ENCODE results near the gene MAS1. TPM values are rescaled to one million over a fixed set of nuclear protein-coding genes. Genes with fewer than 3 reads are reported as not detected.
A peak's percentile ranks its signal among the peaks of the same experiment; 100 is the strongest.

MAS1 gene
- total RNA-seq, 6 donors from 2014 or later: 0.03 TPM; not detected in 5

DNA sequence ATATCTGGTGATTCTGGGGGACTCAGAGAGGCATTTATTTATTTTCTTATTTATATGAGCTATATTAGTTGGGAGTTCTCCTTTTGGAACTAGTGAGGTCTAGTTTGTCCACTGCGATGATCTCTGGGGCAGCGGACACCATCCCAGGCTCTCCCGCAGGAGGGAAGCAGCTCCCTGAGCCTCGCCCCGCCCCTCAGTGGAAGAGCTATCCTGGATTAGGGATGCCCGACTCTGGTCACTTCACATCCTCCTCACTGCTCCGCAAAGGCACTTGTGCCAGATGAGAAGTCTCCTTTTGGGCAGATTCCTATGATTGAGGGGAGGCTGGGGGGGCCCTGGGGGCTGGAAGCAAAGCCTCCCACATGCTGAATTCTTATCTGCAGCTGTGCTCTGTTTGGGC lies 3.6 kb upstream of the MAS1 start:
- ATAC-seq (ENCODE audit: low FRiP score in 2 of 2) (no peak), DNase-seq (no peak)
- H3K9me3 ChIP-seq: no peaks in the 10 kb centered on the region
- H3K36me3 ChIP-seq: no peaks in the 10 kb centered on the region
- 83 to 97% methylated on average over 6 to 7 of the region's 7 CpGs for WGBS, 2 donors
- H3K27me3 ChIP-seq: no peaks in the 10 kb centered on the region
- H3K27ac ChIP-seq: no peak overlapping the region
- peaks cover 0 to 4% (median 0%) of the 10 kb centered on the region in 4 donors for H3K4me1 ChIP-seq
- no peak overlapping the region for H3K4me3 ChIP-seq
- no peak for TF ChIP-seq POLR2A (IDR thresholded peaks at IDR 0.05)
- TF ChIP-seq EP300 (IDR thresholded peaks at IDR 0.05): no peak
- TF ChIP-seq, protein P1, sequence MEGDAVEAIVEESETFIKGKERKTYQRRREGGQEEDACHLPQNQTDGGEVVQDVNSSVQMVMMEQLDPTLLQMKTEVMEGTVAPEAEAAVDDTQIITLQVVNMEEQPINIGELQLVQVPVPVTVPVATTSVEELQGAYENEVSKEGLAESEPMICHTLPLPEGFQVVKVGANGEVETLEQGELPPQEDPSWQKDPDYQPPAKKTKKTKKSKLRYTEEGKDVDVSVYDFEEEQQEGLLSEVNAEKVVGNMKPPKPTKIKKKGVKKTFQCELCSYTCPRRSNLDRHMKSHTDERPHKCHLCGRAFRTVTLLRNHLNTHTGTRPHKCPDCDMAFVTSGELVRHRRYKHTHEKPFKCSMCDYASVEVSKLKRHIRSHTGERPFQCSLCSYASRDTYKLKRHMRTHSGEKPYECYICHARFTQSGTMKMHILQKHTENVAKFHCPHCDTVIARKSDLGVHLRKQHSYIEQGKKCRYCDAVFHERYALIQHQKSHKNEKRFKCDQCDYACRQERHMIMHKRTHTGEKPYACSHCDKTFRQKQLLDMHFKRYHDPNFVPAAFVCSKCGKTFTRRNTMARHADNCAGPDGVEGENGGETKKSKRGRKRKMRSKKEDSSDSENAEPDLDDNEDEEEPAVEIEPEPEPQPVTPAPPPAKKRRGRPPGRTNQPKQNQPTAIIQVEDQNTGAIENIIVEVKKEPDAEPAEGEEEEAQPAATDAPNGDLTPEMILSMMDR (IDR thresholded peaks at IDR 0.05): no peak
- no peak for TF ChIP-seq POLR2AphosphoS5 (IDR thresholded peaks at IDR 0.05)

DNA sequence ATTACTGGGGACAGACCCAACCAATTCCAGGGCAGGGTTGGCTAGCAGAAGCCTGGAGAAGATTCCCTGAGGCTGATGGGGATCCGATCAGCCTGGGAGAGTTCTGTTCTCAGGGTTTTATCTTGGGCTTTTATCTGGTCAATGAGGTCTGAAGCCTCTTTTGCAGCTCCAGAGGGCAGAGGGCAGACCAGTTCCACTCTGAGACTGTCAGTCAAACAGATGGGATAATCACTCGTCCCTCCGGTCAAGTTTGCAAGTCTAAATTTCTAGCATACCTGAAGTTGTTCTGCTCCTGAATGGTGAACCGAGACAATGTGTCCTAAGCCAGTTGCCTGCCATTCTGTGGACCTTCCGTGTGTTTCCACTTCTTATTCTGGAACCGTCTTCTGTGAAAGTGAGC lies 3.0 kb upstream of the MAS1 start:
- H3K4me3 ChIP-seq: no peak overlapping the region
- no peak overlapping the region for H3K27ac ChIP-seq
- ATAC-seq (ENCODE audit: low FRiP score in 2 of 2): no peak
- no peaks in the 10 kb centered on the region for H3K9me3 ChIP-seq
- H3K36me3 ChIP-seq: no peaks in the 10 kb centered on the region
- 63 to 65% methylated on average over 6 of the region's 6 CpGs for WGBS, 2 donors
- no peaks in the 10 kb centered on the region for H3K4me1 ChIP-seq
- no peak for DNase-seq
- TF ChIP-seq POLR2A (IDR thresholded peaks at IDR 0.05): no peak
- H3K27me3 ChIP-seq: no peaks in the 10 kb centered on the region

DNA sequence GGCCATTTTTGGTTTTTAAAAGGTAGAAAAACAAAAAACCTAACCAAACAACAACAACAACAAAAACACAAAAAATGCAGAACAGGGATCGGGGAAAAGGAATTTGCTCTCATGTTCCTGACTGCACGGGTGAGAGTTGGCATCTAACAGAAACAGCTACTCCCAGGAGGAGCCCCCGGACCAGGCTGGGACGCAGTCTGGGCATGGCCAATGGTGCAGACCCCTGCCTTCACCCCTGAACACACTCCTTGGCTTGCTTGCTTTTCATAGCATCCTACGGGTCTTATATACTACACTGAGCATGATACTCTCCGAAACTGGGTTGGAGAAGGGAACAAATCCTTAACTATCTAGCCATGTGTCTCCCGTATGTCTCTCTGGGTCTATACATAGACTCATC lies 587 bp upstream of the MAS1 start:
- Histone ChIP-seq H3K27ac (no peak overlapping the region), H3K36me3 (no peaks in the 10 kb centered on the region), H3K4me3 (no peak overlapping the region), H3K4me1 (no peaks in the 10 kb centered on the region), H3K27me3 (no peaks in the 10 kb centered on the region), H3K9me3 (no peaks in the 10 kb centered on the region)
- TF ChIP-seq EP300 (IDR thresholded peaks at IDR 0.05): no peak
- no peak for TF ChIP-seq POLR2A (IDR thresholded peaks at IDR 0.05)
- no peak for TF ChIP-seq POLR2AphosphoS5 (IDR thresholded peaks at IDR 0.05)
- TF ChIP-seq, protein P1 (IDR thresholded peaks at IDR 0.05): no peak
- DNase-seq: no peak
- ATAC-seq (ENCODE audit: low FRiP score in 2 of 2): no peak
- 82 to 93% methylated on average over 7 of the region's 7 CpGs for WGBS, 2 donors

DNA sequence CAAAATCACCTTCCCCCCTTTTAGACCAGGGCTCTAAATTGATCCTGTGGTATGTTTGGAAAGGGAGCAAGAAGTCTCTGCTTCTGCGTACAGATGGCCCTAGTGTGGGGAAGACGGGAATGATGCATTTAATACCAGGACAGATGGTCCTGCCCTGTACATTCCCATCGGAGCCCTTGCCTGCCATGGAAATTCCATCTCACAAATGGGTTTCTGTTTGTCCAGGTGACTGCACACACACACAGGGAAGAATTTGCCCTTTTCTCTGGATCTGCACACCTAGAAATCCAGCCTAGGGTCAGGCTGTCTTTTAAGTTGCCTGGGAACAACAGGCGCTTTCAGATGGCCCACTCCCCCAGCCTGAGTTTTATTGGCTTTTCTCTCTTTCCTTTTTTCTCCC lies 1.3 kb downstream of the MAS1 start:
- Histone ChIP-seq H3K4me1 (no peaks in the 10 kb centered on the region), H3K27ac (no peak overlapping the region), H3K27me3 (no peaks in the 10 kb centered on the region), H3K9me3 (no peaks in the 10 kb centered on the region), H3K4me3 (no peak overlapping the region), H3K36me3 (no peaks in the 10 kb centered on the region)
- 86 to 87% methylated on average over 4 of the region's 4 CpGs for WGBS, 2 donors
- DNase-seq (no peak), ATAC-seq (ENCODE audit: low FRiP score in 2 of 2) (no peak)
- TF ChIP-seq POLR2AphosphoS5 (IDR thresholded peaks at IDR 0.05): no peak
- no peak for TF ChIP-seq POLR2A (IDR thresholded peaks at IDR 0.05)
- TF ChIP-seq EP300 (IDR thresholded peaks at IDR 0.05): no peak
- TF ChIP-seq, protein P1 (IDR thresholded peaks at IDR 0.05): no peak

DNA sequence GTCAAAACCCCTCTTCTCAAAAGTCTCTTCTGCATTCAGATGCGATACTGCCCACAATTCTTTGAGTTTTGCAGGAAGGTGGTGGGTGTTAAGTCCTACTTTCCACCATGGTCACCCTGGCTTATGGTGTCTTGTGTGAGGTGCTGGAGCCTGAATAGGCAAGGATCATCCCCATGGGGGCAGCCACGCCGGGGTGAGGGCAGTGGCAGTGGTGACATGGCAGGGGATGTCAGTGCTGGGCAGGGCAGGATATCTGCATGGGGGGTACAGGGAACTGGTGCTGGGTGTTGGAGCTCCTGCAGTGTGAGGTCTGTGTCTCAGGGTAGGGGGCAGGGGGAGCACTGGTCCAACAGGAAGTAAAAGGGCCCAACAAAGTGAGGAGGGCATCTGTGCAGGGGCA lies 2.3 kb downstream of the MAS1 start:
- H3K27me3 ChIP-seq: no peaks in the 10 kb centered on the region
- H3K4me1 ChIP-seq: no peaks in the 10 kb centered on the region
- TF ChIP-seq EP300 (IDR thresholded peaks at IDR 0.05) (no peak), POLR2AphosphoS5 (IDR thresholded peaks at IDR 0.05) (no peak), POLR2A (IDR thresholded peaks at IDR 0.05) (no peak)
- TF ChIP-seq, protein P1 (IDR thresholded peaks at IDR 0.05): no peak
- peak in 1 of 2 donors; percentile 34 for DNase-seq
- H3K27ac ChIP-seq: no peak overlapping the region
- 95 to 97% methylated on average over 3 of the region's 3 CpGs for WGBS, 2 donors
- H3K4me3 ChIP-seq: no peak overlapping the region
- ATAC-seq (ENCODE audit: low FRiP score in 2 of 2): no peak
- H3K9me3 ChIP-seq: no peaks in the 10 kb centered on the region
- H3K36me3 ChIP-seq: no peaks in the 10 kb centered on the region
